NCI-H187 treated with DMSO at 0.1 percent for 48 hours (cell line): ENCODE measurements around the gene SUGCT.
"Not testable (repeated sequence)": the region's sequence is repeated elsewhere in the genome, so short reads cannot be mapped to it uniquely, and the experiment has no call there.

Source experiments
- DNase-seq: peaks from one replicate; lab custom pipeline; 2025; lab: John Stamatoyannopoulos, UW

The SUGCT gene

DNA sequence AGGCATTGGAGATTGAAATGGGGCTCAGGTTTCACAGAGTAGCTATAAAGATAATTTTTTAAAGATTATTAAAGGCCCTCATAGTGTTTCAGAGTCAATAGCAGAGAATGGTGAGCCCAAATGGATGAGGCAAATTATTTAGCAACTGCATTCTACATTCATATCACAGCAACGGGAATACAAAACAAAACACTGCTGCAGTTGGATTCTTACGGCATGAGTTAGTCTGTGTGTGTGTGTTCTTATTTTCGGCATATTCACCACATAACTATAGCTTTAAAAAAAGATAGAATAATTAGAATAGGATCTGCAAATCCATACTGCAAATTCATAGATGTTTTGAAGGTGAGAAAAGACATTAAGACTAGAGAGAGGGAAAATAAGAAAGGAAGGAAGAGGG is 66.0 kb downstream of the SUGCT start:
- DNase-seq = no peak

DNA sequence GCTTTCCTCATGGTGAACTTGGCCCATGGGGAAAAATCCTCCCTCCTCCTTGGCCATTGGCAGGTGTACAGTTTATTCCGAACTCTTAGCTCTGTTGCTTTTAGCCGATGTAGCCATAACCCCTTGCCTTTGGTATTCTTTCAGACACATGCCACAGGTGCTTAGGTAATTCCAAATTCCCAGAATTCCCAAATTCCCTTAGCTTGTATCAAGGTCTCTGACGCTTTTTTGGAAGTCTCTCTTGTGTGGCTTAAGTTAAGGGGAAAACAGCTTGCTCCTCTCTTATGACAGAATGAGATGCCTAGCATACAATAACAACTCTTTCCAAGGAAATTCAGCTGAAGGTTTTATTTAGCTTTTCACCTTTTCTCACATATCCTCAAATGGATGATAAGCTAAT is 68.0 kb downstream of the SUGCT start:
- no peak for DNase-seq

DNA sequence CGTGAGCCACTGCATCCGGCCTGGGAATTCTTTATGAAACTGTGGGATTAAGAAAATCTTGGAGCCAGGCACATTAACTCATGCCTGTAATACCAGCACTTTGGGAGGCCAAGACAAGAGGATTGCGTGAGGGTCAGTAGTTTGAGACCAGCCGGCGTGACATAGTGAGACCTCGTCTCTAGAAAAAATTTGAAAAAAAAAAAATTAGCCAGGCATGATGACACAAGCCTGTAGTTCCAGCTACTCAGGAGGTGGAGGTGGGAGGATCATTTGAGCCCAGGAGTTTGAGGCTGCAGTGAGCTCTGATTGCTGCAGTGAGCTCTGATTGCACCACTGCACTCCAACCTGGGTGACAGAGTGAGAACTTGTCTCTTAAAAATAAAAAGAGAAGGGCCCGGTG is 69.8 kb downstream of the SUGCT start:
- no peak for DNase-seq

DNA sequence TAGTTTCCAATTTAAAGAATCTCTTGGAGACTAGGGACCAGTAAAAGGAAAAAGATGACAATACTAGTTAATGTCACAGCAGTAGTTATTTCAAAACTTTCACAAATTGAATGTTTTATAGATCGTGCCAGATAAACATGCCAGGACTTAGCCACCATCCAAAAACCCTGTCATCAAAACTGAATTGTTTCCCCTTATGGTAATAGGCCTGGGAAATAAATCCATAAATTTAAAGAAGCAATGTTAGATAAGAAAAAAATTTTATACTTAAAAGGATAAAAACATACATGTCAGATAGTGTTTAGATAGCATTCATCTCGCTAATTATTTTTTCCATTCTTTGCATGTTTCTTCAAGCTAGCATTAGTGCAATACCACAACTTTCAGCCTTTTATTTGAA is 71.2 kb downstream of the SUGCT start:
- DNase-seq = no peak

DNA sequence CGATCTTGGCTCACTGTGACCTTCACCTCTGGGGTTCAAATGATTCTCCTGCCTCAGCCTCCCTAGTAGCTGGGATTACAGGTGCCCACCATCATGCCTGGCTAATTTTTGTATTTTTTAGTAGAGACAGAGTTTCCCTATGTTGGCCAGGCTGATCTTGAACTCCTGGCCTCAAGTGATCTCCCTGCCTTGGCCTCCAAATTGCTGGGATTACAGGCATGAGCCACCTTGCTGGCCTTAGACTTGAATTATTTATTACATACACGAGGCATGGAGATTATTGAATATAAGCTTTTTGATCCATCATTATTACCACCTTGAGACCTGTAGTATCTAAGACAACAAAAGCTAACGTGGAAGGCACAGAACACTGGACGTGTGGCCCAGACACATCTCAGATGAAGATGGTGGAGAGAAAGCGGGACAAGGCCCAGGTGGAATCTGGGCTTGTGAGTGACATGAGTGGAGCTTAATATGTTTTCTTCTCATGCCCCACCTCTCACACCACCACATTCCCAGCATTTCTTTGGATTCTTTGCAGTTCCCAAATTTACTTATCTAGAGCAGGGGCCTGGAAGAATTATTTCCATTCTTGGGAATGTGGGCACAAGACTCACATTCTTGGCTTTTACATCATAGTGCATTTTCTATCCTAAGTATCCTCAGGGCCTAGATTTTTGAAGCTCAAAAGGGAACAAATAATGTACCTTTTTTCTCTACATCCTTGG is 76.6 kb downstream of the SUGCT start:
- DNase-seq = no peak

DNA sequence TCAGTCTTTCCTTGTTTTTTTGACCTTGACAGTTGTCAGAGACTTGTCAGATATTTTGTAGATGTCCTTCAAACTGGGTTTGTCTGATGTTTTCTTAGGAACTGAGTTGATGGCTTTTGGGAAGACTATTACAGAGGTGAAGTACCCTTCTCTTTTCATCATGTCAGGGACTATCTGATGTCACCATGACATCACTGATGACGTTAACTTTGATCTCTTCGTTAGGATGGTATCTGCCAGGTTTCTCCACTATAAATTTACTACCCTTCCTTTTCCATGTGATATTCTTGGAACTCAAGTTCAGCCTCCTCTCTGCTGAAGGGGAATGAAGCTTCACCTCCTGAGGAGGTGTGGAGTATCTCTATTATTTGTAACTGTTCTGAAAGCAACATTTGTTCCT is 78.5 kb downstream of the SUGCT start:
- no peak for DNase-seq

DNA sequence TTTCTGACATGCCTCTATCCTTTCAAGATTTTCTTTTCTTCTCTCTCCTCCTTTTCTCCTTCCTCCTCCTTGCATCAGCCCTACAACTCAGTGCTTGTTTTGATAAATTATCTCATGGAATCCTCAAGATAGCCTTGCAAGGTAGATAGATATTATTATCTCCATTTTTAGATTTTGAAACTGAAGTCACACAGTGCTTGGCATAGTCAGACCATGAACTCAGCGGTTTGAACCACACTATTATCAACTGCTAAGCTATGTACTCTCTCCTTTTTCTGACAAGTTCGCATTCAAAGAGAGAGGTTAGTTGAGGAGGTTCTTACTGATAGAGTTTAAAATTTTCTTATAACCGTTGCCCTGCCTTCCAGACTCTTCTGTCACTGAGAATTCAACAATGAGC is 79.1 kb downstream of the SUGCT start:
- DNase-seq = no peak

DNA sequence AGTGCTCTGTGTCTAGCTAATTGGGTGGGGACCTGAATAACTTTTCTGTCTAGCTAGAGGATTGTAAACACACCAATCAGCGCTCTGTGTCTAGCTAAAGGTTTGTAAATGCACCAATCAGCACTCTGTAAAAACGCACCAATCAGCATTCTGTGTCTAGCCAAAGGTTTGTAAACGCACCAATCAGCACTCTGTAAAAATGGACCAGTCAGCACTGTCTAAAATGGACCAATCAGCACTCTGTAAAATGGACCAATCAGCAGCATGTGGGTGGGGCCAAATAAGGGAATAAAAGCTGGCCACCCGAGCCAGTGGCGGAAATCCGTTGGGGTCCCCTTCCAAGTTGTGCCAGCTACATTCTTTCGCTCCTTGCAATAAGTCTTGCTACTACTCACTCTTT is 83.8 kb downstream of the SUGCT start:
- DNase-seq = not testable (repeated sequence)

DNA sequence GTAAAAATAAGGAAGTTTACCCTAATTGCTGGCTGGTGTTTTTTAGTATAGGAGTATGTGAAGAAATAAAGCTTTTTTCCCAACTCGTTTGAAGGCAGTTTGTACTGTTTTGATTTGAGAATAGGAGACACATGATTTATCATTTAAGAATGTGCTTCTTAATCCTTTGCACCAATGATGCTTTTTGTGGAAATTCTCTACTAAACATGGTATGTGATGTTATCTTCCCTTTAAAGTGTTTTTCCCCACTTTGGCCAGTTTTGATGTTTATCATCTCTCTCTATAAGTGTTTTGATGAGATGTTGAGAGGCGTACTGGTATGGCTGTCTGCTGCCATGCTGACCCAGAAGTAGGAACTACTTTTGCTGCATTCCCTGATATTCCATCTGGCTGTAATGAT is 85.1 kb downstream of the SUGCT start:
- DNase-seq = no peak

DNA sequence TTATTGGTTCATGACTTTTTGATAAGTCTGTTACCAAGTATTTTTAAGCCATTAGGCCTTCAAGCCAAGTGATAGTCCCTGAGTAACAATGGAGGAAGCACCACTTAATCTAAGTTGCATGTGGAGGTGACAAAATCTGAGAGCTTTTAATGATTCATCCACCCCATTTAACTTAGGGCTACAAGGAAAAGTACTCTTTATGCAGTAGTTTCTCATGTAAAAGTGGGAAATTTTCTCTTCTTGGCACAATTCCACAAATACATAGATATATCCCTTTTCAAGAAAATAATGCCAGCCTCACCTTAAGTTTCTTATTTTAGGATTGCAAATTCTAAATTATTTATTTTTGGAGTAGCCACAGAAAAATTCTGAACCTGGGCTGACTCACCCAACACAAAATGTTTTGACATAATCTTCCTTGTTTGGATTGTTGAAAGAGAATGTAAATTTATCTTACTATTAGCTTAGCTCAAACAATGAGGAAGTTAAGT is 85.7 kb downstream of the SUGCT start:
- DNase-seq = no peak

DNA sequence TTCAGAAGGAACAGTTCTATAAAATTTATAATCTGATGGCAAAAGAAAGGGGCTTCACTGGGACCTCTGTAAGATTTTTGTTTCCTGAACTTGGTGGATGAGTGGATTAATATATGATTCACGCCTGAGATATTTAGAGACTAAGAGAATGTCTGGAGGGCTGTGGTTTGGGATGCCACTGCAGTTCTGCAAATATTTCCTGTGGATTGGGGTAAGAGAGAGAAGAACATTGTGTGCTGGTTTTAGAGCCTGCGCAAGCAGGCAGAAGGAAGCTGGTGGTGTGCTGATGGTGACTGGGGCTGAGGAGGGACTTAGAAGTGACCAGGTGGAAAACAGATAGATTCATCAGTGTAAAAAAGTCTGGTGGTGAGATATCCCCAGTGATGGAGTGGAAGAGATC is 87.0 kb downstream of the SUGCT start:
- DNase-seq = no peak

DNA sequence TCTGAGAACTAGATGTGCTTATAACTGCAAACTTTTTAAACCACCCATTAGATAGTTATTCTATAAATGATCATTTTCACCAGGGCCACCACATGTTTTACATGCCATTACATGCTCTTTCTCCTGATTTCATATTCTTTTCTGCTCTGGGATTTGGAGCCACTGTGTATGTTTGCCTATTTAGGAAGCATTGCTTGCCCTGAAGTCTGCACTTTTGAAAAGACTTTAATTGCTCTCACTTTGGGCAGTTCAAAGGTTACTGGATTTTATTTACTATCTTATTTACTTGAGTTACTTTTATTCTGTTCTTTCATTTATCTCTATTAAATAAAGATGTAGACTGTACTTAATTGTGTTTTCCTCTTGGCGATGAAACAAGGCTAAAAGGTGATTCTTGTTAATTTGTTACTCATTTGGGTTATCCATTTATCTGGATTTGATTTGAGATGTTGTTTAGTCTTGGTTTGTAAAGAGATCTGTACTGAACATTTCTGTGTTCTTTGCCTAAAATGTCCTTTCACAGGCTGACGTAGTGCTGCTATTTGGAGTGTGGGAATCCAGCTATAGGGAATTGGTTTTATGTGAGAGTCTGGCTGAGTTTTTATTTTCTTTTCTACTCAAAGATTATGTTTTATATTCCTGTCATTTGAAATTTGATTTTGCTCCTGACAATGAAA is 88.8 kb downstream of the SUGCT start:
- no peak for DNase-seq

DNA sequence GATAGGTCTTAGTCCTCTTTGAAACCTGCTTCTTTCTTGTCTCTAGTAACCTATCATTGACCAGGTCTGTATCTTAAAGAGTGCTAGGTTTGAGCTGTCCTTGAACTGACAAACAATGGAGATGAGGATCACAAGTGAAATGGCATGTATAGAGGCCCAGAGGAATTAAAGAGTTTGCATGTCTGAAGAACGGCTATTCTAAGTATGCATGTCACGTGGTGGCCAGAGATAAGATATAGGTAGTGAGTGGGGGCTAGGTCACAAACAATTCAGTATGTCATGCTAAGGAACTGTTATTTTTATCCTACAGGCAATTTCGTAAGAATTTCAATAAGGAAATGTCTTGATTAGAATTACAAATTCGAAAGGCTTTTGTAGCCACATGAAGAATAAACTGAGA is 95.3 kb downstream of the SUGCT start:
- DNase-seq = no peak

DNA sequence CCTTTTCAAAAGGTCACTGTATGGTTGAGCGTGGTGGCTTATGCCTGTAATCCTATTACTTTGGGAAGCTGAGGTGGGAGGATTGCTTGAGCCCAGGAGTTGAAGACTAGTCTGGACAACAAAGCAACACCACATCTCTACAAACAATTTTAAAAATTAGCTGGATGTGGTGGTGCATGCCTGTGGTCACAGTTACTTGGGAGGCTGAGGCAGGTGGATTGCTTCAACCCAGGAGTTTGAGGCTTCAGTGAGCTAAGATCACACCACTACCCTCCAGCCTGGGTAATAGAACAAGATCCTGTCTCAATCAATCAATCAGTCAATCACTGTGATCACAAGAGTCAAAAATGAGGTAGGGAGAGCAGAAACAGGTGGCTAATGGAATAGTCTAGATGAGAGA is 97.0 kb downstream of the SUGCT start:
- DNase-seq = no peak

DNA sequence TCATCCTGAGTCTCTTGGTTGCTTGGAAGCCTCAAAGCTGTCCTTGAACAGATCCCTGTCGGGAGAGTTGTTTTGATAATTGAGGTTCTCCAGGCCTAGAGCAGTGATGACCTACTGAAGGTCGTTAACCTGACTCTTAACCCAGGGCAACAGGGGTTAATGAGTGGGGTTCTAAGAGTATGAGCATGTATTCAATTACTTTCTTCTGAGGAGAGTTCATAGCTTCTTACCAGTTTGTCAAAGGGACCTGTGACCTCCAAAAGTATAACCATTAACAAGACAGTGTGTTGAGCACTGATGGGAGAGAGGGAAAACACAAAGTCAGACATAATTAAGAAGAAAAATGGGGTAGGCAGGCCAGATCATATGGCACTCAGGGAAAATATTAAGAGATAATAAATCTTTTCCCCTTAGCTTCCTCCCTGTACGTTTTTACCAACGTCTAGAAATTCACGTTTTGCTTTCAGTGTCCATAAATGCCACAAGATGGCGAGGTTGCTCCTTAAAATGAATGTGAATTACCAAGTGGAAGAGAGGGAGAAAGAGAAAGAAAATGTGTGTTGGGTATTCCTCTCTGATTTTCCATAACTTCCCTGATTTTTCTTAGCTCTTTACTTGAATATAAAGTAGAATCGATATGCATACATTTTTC is 97.6 kb downstream of the SUGCT start:
- DNase-seq = no peak

DNA sequence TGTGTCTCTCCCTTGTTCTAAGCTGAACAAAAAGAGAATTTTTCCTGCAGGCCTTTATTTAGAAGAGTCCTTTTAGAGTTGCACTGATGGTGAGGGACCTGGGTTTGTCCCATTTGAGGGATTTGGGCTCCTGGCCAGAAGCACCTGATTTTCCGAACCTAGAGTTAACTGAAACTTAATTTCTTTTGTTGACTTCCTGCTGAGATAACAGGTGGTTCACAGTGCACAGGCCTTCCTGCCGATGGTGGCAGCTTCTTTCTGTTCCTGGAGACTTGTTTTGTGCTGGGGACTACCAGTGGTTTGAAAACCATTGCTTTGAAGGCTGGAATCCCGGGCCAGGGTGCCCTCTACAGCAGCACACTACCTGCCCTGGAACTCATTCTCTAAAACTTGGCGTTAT is 99.2 kb downstream of the SUGCT start:
- DNase-seq = no peak

DNA sequence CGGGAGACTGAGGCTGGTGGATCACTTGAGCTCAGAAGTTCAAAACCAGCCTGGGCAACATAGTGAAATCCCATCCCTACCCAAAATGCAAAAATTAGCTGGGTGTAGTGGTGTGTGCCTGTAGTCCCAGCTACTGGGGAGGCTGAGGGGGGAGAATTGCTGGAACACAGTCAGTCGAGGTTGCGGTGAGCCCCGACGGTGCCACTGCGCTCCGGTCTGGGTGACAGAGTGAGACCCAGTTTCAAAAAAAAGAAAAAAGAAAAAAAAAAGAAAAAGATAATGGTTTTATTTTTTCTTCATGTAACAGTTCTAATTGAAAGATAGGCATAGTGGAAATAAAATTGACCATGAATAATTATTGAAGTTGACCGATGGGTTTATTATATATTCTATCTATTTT is 99.9 kb downstream of the SUGCT start:
- DNase-seq = no peak

DNA sequence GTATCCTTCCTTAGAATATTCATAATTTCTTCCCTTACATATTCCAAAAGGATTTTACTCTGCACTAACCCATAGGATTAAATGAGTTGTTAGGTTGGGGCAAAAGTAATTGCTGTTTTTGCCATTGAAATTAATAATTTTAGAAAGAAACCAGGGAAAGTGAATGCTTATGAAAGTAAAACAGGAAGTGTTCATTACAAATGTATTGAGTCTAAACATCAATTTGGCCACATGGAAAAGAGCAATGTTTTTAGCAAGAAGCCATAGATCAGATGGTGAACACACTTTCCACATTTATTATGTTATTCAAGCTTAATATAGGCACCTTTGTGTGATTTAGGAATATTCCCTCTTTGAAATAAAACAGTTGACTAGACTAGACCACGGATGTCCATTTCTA is 102.9 kb downstream of the SUGCT start:
- no peak for DNase-seq

DNA sequence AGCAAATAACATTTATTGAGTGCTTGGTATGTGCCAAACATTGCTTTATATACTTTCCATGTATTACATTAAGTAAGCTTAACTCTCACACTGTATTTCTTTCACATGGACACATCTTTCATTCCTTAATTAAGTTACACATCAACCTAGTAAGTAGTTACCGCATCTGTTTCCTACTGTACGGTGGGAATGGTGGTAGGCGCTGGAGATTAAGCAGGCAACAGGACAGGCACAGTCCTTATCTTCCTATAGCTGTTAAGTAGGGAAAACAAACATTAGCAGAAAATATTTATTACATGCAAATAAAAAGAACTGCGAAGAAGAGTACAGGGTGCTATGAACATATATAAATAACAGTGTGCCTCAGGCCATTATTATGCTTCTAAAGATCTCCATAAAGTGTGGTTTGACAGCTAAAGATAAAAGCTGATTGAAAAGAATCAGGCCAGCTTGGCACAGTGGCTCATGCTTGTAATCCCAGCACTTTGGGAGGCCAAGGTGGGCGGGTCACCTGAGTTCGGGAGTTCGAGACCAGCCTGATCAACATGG is 105.0 kb downstream of the SUGCT start:
- DNase-seq = no peak

DNA sequence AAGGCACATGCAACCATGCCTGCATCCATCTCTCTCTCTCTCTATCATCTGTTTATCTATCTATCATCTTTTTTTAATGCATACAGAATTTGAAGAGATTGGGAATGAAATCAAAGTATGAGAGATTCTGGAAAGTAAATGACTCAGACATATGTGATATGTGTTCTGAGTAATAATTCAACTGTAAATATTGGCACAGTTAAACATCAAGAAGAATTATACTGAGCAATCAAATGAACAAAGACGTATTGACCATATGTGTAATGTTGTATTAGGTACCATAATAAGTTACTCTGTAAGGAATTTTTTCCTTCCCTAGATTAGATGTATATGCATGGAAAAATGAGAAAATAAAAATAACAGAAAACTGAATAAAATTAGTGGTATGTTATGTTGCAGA is 108.3 kb downstream of the SUGCT start:
- no peak for DNase-seq

DNA sequence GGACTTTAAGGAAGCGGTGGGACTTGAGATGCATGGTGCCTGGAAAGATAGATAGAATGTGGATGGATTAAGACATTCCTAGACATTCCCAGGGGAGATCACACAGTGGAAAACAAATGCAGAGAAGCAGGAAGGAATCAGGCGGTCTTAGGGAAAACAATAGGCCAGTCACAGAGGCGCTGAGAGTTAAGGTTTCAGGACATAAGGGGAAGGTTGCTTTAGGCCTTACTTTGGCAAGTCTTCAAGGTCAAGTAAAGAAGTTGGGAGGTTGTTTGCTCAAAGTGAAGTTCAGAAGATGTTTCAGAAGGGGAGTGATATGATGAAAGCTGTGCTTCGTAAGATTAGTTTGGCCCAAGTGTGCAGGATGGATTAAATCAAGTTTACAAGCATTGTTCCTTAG is 109.4 kb downstream of the SUGCT start:
- DNase-seq = no peak

DNA sequence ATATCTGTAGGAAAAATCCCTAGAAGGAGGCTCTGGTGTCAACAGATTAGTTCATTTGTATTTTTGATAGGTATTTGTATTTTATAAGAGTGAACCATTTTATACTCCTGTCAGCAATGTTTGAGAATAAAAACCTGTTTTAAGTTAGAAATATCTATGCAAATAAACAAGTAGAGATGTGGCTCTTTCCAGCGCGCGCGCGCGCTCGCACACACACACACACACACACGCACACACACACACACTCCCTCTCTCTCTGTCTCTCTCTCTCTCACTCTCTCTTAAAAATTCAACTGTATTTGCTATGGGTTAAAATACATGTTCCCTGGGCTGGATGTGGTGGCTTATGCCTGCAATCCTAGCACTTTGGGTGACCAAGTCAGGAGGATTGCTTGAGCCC is 113.9 kb downstream of the SUGCT start:
- DNase-seq = no peak

DNA sequence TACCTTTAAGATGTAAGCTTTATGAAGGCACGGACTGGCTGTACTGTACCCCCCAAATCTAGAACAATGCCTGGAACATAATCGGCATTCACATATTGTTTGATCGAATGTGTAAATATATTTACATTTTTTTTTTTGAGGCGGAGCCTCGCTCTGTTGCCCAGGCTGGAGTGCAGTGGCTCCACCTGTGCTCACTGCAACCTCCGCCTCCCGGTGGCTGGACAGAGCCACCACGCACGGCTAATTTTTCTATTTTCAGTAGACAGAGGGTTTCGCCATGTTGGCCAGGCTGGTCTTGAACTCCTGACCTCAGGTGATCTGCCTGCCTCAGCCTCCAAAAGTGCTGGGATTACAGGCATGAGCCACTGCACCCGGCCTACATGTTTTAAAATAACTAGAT is 118.6 kb downstream of the SUGCT start:
- DNase-seq = not testable (repeated sequence)
